Measurements from ENCODE around the gene RPL22L1. TPM values are rescaled to one million over a fixed set of nuclear protein-coding genes. Genes with fewer than 3 reads are reported as not detected.

Gene RPL22L1
- total RNA-seq, 1 donor from 2014 or later, result 323 TPM

DNA sequence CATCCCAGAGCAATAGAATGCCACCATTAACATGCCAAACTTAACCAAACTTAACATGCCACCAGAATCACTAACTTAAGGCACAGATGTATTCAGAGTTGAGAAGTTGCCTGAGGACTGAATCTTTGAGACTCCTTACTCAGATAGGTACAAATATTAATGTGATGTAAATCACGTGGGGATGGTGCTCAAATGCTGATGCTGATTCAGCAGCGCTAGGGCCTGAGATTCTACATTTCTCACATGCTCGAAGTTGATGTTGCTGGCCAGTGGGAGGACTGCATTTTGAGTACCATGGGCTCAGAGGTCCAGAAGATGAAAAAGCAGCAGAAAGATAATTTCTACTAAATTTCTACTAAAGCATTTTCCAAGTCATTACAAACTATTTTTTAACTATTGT, 54.1 kb downstream of the RPL22L1 start:
- no peaks in the 10 kb centered on the region for H3K36me3 ChIP-seq (ENCODE audit: control insufficient read depth, insufficient read depth, low read length)
- H3K4me3 ChIP-seq (ENCODE audit: low read depth, low read length), result no peak overlapping the region
- H3K27me3 ChIP-seq (ENCODE audit: control insufficient read depth, insufficient read depth, low read length), result no peaks in the 10 kb centered on the region
- TF ChIP-seq, protein P1, sequence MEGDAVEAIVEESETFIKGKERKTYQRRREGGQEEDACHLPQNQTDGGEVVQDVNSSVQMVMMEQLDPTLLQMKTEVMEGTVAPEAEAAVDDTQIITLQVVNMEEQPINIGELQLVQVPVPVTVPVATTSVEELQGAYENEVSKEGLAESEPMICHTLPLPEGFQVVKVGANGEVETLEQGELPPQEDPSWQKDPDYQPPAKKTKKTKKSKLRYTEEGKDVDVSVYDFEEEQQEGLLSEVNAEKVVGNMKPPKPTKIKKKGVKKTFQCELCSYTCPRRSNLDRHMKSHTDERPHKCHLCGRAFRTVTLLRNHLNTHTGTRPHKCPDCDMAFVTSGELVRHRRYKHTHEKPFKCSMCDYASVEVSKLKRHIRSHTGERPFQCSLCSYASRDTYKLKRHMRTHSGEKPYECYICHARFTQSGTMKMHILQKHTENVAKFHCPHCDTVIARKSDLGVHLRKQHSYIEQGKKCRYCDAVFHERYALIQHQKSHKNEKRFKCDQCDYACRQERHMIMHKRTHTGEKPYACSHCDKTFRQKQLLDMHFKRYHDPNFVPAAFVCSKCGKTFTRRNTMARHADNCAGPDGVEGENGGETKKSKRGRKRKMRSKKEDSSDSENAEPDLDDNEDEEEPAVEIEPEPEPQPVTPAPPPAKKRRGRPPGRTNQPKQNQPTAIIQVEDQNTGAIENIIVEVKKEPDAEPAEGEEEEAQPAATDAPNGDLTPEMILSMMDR (IDR thresholded peaks at IDR 0.05; ENCODE audit: insufficient read depth, low read length, poor library complexity, severe bottlenecking), result no peak
- no peak for DNase-seq (ENCODE audit: low read depth)

DNA sequence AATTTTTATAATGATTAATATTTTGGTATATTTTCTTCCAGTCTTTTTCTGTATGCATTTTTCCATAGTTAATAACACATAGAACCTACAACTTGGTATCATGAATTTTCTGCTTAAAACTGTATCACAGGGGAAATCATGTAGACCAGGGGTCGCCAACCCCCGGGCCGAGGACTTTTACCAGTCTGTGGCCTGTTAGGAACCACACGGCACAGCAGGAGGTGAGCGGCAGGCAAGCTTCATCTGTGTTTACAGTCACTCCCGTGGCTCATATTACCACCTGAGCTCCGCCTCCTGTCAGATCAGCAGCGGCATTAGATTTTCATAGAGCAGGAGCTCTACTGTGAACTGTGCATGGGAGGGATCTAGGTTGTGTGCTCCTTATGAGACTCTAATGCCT, 54.7 kb downstream of the RPL22L1 start:
- Histone ChIP-seq H3K36me3 (ENCODE audit: control insufficient read depth, insufficient read depth, low read length) (no peaks in the 10 kb centered on the region), H3K4me3 (ENCODE audit: low read depth, low read length) (no peak overlapping the region), H3K27me3 (ENCODE audit: control insufficient read depth, insufficient read depth, low read length) (no peaks in the 10 kb centered on the region)
- TF ChIP-seq, protein P1 (IDR thresholded peaks at IDR 0.05; ENCODE audit: insufficient read depth, low read length, poor library complexity, severe bottlenecking), result no peak
- no peak for DNase-seq (ENCODE audit: low read depth)

Other genes with a start within 250 kb of the RPL22L1 start
- 4.1 and 6.2 TPM in 2 replicates for gene EIF5A2, start 38.4 kb upstream of the RPL22L1 start, total RNA-seq
- not detected in 2 replicates for gene SLC2A2, start 156.5 kb upstream of the RPL22L1 start, total RNA-seq